HG03521 (cell line): ENCODE results near the gene SUSD1.

Experiments used
- ATAC-seq: cut with Tn5 transposase; IDR thresholded peaks from one replicate; pipeline ENCODE4 v1.9.1; 2021; ENCODE audit warnings: mild to moderate bottlenecking, moderate library complexity; ENCODE audit not compliant: unreplicated experiment

Gene SUSD1

DNA sequence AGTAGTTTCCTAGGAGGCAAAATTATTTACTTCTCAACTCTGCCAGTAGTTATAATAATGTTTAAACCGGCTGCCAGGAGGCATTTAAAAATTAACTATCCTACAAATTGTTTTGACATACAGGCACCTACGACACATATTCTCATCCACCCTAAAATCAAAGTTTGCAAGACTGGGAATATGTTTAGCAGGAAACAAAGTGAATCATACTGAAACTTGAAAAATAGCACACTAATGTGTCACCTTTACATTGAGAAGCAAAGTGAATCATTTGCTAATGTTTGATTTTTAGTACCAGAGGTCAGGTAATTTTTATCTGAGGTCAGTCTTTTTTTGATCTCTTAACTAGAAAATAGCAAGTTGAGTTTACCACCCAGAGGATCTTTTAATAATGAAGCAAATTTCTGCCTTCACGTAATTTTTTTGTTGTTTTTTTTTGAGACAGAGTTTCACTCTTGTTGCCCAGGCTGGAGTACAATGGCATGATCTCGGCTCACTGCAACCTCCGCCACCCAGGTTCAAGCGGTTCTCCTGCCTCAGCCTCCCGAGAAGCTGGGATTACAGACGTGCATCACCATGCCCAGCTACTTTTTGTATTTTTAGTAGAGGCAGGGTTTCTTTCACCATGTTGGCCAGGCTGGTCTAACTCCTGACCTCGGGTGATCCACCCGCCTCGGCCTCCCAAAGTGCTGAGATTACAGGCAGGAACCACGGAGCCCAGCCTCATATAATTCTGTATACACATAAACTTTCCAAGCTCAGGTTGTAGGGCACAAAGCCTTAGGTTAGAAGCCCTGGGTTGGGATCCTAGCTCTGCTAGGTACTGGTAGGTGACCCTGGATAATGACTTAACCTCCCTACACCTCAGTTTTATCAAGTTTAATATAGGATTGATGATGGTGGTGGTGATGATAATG, 154.2 kb downstream of the SUSD1 start:
- peak; percentile 48 for ATAC-seq

DNA sequence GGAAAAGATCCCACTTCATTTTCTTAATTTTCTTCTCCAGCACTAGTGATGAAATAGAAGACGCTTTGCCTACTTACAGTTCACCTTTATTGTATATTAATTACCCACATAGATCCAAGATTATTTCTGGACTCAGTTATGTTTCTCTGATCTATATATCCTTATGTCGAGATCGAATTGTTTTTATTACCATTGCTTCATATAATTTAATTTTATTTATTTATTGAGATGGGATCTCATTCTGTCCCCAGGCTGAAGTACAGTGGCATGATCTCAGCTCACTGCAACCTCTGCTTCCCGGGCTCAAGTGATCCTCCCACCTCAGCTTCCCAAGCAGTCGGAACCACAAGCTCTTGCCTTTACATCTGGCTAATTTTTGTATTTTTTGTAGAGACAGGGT, 157.2 kb downstream of the SUSD1 start:
- no peak for ATAC-seq

DNA sequence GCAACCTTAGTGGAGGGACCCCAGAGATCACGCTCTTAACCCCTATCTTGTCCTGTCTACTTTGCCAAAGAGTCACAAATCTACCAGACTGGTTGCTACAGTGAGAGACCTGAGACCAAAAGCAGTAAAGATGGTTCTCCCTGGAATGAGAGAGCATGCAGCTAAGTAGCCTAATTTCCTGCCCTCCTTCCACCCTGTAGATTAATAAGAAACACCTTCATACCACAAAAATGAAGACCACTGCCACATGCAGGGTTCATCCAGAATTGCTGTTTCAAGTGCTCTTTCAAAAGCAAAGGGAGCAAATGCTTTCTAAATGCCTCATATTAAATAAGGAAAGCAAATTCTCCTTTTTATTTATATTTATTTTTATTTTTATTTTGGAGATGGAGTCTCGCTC, 159.4 kb downstream of the SUSD1 start:
- no peak for ATAC-seq

DNA sequence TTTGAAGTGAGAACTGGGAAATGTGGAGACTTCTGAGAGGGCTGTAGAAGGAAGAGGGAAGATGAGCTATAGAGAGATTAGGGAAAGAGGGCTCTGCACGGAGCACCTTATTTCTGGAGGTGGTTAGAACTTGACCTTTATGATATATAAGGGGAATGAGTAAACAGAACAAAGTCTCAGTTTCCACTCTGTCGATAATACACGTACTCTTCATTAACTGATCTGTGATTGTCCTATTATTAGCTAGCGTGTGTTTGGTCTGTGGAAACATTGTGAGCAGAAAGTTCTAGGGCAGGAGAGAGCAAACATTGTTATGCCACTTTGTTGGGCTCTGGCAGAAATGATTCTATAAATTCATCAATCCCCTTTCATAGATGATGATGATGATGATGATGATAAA, 159.9 kb downstream of the SUSD1 start:
- no peak for ATAC-seq

DNA sequence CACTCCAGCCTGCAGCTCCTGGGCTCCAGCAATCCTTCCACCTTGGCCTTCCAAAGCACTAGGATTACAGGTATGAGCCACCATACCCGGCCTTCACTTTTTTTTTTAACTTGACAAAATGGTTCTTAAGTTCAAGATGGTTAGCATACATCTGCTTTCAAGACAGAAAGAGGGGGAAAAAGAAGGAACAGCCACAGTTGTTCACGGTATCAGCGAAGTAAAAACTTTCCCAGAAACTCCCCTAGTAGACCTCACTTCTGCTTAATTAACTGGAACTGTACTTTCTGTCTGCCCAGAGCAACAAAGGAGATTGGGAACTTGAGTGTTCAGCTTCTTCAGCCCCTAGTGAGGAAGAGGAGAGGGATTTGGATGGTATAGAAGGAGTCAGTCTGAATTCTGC, 161.8 kb downstream of the SUSD1 start:
- no peak for ATAC-seq

DNA sequence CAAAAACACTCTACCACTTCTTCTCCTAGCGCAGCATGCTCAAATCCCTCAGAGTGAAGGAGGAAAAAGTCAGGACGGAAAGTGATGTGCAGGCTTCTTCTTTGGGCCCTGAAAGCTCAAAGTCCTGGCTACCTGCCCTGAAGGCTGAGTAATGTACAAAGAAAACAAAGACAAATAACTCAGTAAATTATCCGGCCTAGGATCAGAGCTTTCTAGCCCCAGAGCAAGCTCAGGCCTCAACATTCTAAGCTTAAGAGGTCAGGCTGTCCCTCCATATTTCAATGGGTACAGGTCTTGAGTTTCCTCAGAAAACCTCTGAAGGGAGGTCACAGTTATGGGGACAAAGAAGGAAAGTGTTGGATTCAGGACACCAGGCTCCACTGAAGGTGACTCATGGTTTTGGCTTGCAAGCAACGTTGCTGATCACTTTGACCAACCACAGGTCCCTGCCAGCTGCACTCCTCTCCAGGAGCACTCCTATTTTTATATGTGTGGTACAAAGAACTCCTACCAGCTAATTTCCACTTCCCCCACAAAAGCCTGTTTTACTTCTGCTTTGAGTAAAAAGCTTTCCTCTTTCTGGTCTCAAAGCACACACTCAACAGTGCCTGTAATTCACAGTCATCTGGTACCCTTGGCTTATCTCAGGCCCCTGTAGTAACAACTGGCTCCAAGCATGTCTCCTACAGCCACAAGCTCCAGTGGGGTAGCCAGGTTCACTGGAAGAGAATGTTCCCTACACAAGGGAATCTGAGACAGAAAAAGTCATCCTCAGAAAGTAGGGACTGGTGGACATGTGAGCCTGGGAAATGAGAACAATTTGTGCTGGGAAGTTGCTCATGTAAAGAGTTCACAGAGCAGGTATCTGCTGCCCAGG, 162.8 kb downstream of the SUSD1 start:
- ATAC-seq: peak; percentile 80

DNA sequence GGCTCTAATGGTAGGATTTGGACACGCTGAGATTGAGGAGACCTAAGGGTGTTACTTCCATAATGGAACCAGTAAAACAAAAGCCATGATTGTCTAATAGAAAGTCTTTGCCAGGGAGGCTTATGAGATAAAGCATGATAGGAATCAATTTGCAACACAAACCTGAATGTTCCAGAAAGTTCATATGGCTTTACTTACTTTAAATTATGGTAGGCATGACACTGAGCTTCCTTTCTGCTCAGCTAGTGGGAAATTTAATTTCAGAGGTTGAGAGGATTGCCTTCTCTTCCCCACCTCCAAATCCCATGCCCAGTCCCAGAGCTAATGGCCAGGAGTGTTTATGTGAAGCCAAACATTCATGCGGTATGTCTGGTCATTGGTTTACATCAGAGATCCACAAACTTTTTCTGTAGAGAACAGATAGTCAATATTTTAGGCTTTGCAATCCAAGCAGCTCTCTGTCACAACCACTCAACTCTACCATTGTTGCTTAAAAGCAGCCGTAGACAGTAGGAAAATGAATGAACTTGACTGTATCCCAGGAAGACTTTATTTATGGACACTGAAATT, 164.0 kb downstream of the SUSD1 start:
- no peak for ATAC-seq

DNA sequence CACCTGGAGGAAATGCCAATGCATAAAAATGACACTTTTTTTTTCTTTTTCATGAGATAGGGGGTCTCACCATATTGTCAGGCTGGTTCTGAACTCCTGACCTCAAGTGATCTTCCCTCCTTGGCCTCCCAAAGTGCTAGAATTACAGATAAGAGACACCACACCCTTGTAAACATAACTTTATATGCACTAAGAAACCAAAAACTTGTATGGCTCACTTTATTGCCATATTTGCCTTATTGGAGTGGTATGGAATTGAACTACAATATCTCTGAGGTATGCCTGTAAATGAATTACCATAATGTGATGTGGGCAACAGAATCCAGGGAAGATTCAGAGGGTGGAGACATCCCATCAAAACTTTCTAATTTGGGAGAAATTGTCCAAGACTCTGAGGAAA, 164.6 kb downstream of the SUSD1 start:
- ATAC-seq: no peak

DNA sequence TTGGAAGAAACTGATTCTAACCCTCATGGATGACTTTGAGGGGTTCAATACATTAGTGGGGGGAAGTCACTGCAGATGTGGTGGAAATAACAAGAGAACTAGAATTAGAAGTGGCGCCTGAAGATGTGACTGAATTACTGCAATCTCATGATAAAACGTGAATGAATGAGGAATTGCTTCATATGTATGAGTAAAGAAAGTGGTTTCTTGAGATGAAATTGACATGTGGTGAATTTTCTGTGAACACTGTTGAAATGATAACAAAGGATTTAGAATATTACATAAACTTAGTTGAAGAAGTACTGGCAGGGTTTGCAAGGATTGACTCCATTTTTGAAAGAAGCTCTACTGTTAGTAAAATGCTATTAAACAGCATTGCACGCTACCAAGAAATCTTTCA, 165.4 kb downstream of the SUSD1 start:
- no peak for ATAC-seq

DNA sequence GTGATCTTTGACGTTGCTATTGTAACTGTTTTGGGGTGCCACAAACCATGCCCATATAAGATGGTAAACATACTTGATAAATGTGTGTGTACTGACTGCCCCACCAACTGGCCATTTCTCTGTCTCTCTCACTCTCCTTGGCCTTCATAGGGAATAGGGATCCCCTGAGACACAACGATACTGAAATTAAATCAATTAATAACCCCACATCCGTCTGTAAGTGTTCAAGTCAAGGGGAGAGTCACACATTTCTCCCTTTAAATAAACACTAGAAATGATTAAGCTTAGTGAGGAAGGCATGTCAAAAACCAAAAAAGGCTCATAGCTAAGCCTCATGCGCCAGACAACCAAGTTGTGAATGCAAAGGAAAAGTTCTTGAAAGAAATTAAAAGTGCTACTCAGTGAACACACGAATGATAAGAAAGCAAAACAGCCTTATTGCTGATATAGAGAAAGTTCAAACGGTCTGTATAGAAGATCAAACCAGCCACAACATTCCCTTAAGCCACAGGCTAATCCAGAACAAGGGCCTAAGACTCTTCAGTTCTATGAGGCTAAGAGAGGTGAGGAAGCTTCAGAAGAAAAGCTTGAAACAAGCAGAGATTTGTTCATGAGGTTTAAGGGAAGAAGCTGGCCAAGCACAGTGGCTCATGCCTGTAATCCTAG, 167.4 kb downstream of the SUSD1 start:
- no peak for ATAC-seq

DNA sequence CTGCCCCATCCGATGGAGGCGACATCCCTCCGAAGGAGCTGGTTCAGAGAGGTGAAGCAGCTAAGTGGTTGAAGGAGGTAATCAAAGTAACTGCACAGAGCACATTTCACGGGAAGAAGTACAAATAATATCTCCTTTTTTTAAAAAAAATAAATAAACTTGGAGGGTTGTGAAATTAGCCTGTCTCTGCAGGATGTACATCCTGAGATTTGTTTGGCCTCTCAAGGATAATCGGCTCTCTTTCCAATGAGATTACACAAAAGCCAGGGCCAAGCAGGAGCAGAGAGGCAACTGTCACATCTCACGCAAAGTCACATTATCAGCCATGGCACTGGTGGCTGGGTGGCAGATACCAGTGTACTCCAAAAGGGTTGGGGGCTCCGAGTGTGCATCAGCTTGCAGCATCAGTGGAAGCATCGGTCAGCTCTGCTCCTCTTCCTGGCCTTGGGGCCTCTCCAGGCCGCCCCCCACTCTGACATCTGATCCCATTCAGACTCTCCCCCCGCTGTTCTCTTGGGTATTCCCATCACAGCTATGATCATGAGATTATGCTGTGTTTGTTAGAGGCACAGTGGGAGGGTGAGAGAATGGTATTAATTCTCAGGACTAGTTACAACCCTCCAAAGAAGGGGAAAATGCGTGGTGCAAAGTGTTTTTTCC, 168.6 kb downstream of the SUSD1 start:
- ATAC-seq: no peak

DNA sequence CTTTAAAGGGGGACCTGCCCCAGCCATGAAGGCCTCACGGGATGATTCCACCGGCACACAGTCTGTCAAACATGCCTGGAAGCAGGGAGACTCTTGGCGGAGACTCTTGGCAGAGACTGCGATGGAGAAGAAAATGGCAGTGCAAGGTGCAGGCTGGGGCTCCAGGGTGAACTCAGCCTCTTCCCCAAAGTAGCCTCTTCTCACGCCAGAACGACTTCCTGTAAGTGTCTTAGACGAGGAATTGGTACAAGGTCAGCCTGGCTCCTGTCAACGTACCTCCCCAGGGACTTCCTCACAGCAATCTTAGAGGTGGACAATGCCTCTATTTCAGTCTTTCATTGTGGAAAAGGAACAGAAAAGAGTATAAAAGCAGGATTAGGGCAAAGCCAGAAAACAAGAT, 169.2 kb downstream of the SUSD1 start:
- no peak for ATAC-seq

DNA sequence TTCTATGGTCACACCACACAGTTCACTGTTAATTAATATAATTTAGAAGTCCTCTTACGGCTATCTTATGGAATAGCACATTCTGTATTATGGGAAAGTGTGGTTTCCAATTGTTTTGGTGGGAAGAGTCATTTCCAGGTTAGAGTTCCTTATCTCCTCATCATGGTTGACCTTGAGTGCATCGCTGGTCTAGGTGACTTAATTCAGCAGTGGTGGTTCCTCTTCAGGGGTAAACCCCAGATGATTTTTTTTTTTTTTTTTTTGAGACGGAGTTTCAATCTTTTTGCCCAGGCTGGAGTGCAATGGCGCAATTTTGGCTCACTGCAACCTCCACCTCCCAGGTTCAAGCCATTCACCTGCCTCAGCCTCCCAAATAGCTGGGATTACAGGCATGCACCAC, 171.6 kb downstream of the SUSD1 start:
- ATAC-seq: no peak

DNA sequence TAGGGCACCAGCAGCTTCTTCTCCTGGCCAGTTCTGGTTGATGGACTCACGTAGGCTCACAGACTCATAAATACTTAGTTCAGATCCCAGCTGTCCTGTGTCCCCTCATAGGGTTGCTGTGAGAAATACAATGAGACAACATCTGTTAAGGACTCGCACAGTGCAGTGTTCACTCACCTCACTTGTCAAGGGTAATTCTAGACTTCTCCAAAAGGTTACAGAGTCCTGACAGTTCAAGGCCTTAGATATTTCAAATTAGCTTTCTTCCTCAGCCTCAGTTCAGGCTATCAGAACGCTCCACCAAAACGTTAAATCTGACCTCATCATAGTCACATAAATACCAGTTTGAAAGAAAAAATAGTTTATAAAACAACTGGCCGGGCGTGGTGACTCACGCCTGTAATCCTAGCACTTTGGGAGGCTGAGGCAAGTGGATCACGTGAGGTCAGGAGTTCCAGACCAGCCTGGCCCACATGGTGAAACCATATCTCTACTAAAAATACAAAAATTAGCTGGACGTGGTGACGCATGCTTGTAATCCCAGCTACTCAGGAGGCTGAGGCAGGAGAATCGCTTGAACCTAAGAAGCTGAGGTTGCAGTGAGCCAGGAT, 172.1 kb downstream of the SUSD1 start:
- ATAC-seq: no peak

DNA sequence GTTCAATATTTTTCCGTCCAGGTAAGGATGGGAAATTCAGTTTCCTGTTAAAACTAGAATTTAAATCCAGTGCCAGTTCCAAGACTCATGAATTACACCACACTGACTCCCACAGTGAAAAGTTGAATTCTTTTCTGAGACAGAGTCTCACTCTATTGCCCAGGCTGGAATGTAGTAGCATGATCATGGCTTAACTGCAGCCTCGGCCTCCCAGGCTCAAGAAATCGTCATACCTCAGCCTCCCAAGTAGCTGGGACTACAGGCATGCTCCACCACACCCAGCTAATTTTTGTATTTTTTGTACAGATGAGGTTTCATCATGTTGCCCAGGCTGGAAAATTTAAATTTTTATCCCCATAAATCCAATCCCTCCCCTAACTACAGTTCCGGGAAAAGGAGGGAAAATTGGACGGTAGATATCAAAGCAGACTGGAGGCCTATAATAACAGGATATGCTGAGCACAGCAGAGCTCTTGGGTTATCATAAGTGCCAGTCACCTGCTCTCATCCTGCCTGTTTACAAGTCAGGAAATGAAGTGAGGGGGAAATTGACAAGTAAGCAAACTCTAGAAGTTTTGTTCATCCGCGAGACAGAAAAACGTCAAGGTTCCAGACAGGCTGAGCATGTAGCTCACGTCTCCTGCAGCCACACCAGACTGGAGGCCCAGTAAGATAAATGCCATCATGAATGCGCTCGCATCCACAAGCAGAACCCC, 172.8 kb downstream of the SUSD1 start:
- ATAC-seq: no peak

DNA sequence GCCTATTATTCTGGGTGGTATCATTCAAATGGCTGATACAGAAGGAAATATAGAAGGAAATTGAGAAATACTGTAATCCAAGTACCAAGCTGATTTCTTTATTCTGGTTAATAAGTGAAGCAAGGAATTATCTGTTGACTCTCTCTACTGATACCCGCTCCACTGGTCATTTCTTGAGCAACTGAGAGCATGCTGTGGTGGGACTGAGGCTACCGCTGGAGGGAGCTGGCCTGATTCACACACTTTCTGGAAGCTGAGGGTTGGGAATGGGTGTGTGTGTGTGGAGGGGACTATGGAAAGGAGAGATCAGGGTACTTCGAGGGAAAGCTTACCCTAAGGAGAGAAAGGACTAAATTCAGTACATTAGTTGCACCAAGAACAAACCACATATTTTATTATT, 174.4 kb downstream of the SUSD1 start:
- ATAC-seq: no peak

DNA sequence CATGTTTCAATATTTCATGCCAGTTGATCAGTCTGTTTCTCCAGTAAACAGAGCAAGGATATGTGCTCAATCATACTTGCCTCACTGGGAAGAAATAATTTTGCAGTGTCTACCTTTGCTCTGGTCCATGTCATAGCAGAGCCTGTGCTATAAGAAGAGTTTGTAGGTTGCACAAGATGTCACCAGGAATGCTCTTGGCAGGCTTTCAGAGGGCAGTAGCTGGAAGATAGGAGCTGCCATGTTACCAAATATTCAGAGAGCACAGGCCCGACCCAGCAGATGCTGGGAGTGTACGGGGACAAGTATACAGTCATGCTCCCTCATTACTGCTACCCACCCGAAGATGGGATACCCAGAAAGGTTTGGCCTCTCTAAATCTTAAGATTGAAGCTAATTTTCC, 175.8 kb downstream of the SUSD1 start:
- no peak for ATAC-seq

DNA sequence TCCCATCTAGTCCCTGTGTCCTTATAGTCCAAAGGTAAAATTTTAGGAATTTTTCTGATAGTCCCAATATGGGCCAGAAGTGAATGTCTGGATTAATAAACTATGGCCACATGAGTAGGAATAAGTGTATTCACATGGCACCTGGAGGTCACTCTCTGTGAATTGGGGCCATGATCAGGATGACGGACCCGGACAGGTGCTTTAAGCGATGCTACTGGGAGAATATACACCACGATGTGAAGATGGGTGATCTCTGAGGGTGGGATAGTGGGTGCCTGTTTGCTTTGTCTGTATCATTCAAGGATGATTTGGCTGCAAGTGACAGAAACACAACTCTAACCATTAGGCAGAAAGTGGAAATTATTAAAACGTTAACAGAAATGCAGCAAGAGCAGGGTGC, 177.3 kb downstream of the SUSD1 start:
- ATAC-seq: no peak

DNA sequence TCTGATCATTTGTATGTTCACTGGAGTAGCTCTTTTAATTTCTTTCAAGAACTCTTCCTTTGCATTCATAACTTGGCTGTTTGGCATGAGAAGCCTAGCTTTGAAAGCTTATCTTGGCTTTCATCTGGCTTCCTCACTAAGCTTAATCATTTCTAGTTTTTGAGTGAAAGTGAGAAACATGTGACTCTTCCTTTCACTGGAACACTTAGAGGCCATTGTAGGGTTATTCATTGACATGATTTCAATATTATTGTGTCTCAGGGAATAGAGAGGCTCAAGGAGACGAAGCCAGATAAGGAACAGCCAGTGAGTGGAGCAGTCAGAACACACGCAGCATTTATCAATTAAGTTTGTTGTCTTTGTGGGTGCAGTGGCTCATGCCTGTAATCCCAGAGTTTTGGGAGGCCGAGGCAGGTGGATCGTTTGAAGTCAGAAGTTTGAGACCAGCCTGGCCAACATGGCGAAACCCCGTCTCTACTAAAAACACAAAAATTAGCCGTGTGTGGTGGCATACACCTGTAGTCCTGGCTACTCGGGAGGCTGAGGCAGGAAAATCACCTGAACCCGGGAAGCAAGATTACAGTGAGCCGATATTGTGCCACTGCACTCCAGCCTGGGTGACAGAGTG, 180.2 kb downstream of the SUSD1 start:
- no peak for ATAC-seq
